ENCODE measurements around the gene OPCML.

GRCh38 chr11:133215596-133216230 is 316.6 kb downstream of the OPCML start:
- TF ChIP-seq CTCF (IDR thresholded peaks at IDR 0.05) (no peak), POLR2A (IDR thresholded peaks at IDR 0.05) (no peak)
